Heart left ventricle (tissue), 13 donors: Measurements from ENCODE around the gene CALCOCO1.

Experiments
- CTCF ChIP-seq, 12 donors: fragments of 200-600 bp; sonication (generic) in 4 of 12; IDR thresholded peaks; one replicate each; pipeline versions ENCODE4 v1.5.0 to v1.8.0; 2018 to 2022; ENCODE audit warnings: antibody characterized with exemption in 12 of 12, mild to moderate bottlenecking in 5 of 12
- POLR2A ChIP-seq, 2 donors: fragments of 450-650 bp; IDR thresholded peaks; one replicate each; pipeline ENCODE4 v1.6.1; 2017; ENCODE audit warnings: antibody characterized with exemption in 2 of 2, mild to moderate bottlenecking in 2 of 2, moderate library complexity in 2 of 2
- donor health status: ischemic (EF 13 %, LVEDD 7.1; RV severe dilation, severe dysfunction).
- donor health status: DM: no; HTN: yes; CAD: no.
- donor health status: DM: no; HTN: no; CAD: no.
- donor health status: ischemic (EF 25% LVEDD 6.9; RV normal size, moderate dysfunction).
- donor health status: ischemic (EF 25% LVEDD 5.7; RV mildly dilated, moderate dysfunction).
- donor health status: ischemic (EF 35%, LVEDD 5.7; RV mildly dilated, moderate dysfunction).
- donor health status: nonischemic (EF 11% LVEDD 7.7; RV severe dilation, severe dysfunction).
- donor health status: DM: yes; HTN: yes; CAD: no.
- donor health status: PGD.
- donor health status: ischemic (EF 29% LVEDD 5.4; RV normal size, mild dysfunction).
- donor health status: nonischemic (EF 23%, LVEDD 6.1; RV moderate dilation, normal function).

- TF ChIP-seq CTCF (IDR thresholded peaks at IDR 0.05) (no peak), POLR2A (IDR thresholded peaks at IDR 0.05) (no peak)
Observed at GRCh38 chr12:53737093-53737808, 10.0 kb upstream of the CALCOCO1 start.
